HG03521 (cell line): ENCODE results near the gene SLC36A3.
"Not testable (repeated sequence)": the region's sequence is repeated elsewhere in the genome, so short reads cannot be mapped to it uniquely, and the experiment has no call there.

ENCODE experiments used
- ATAC-seq: cut with Tn5 transposase; IDR thresholded peaks from one replicate; pipeline ENCODE4 v1.9.1; 2021; ENCODE audit warnings: mild to moderate bottlenecking, moderate library complexity; ENCODE audit not compliant: unreplicated experiment

Gene SLC36A3

DNA sequence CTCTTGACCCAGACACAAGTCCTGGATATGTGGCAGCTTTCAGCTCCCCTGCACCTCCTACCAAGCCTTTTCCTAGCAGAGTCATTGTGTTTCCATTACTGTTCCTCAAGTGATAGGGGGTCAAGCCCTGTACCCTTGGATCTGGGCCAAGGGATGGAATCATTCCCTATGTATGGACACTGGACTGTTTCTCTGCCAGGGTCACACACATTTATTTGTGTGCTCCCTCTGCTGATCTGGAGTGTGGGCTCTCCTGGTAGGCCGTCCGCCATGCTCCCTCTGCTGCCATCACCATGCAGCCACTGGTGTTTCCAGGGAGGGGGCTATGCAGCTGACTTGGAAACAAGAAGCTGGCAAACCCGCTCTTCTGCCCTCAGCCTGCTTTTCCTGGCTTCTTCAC, 41.0 kb downstream of the SLC36A3 start:
- no peak for ATAC-seq

- ATAC-seq = no peak
Measured at GRCh38 chr5:151259931-151260330, 43.6 kb downstream of the SLC36A3 start.

DNA sequence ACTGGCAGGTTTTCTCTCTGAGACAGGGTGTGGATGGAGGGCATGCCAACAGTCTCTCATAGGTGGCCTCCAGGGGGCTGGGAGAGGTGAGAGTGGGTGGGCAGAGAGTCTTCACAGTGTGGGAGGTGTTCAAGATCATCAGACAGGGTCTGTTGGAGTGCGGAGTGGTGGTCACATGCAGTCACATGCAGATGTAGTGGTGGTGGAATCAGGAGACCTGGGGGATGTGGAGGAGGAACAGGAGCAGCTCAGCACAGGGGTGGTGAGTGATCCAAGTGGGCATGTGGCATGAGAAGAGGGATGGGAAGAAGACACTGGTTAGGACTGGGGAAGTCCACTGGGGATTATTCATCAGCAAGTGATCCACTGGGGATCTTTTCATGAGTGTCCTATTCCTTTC, 44.8 kb downstream of the SLC36A3 start:
- ATAC-seq = no peak

- ATAC-seq = no peak
Measured at GRCh38 chr5:151258201-151258611, 45.4 kb downstream of the SLC36A3 start.

DNA sequence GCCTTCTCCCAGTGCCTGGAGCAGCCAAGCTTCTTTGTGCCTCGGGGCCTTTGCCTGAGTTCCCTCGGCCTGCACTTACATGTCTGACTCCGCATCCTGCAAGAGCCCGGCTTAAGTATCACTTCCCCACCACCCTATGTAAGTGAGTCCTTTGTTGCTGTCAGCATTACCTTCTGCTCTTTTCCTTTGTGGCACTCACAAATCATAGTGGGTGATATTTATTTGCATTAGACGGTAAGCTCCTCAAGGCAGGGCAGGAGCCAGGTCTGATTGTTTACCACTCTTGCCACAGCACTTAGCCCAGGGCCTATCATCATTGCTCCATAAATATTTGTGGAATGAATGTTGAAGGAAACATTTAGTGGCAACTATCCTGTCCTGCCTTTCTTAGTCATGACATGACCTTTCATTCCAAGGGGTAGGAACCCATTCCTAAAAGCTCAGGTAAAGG, 45.8 kb downstream of the SLC36A3 start:
- no peak for ATAC-seq

- peak; percentile 43 for ATAC-seq
Measured at GRCh38 chr5:151255621-151256286, 47.8 kb downstream of the SLC36A3 start.

DNA sequence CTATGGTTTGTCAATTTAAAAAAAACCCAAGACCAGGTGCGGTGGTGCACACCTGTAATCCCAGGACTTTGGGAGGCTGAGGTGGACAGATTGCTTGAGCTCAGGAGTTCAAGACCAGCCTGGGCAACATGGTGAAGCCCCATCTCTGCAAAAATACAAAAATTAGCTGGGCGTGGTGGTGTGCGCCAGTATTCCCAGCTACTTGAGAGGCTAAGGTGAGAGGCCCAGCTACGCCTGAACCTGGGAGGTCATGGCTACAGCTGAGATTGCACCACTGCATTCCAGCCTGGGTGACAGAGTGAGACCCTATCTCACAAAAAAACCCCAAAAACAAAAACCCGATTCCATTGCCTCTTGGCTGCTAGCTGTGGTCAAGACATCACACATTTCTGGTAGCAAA, 48.6 kb downstream of the SLC36A3 start:
- ATAC-seq = not testable (repeated sequence)

DNA sequence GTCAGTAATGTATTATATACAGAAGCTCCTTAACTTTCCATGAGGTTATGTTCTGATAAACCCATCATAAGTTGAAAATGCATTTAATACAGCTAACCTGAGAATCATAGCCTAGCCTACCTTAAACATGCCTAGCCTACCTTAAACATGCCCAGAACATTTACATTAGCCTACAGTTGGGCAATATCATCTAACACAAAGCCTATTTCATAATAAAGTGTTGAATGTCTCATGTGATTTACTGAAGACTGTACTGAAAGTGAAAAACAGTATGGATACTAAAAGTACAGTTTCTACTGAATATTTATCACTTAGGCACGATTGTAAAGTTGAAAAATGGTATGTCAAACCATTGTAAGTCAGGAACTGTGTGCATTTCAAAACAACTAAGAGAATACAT, 49.0 kb downstream of the SLC36A3 start:
- no peak for ATAC-seq

- no peak for ATAC-seq
Measured at GRCh38 chr5:151253605-151253950, 50.0 kb downstream of the SLC36A3 start.

DNA sequence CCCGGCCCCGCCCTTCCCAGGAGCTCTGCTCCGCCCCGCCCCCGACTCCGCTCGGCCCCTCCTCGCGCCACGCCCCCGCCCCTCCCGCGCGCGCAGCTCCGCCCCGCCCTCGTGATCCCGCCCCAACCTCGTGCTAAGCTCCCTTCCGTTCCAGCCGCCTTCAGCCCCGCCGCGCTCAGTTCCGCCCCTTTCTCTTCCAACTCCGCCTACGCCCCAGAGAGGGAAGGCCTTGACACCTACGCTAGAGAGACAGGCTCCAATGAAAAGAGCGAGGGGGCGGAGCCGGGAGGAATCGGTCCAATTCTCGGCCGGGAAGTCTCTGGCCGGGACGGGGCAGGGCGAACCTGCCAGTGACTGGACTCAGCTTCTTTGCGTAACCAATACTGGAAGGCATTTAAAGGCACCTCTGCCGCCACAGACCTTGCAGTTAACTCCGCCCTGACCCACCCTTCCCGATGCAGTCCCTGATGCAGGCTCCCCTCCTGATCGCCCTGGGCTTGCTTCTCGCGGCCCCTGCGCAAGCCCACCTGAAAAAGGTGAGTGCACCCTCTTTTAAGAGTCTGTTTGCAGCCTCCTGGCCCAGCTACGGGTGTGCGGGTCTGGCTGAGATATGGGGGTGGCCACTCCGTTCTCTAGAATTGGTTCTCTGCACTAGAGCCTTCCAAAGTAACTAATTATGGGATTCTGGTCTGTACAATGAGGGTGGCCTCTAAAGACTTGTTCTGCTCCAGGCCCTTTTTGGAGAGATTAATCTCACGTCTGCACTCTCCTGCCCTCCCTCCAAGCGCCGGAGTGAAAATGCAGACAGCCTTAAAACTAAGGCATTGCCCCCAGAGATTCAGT, 50.6 kb downstream of the SLC36A3 start, which contains the start of gene GM2A:
TSS of gene GM2A (plus strand) at position 424 of the 843 bp plus-strand sequence. CDS start at position 456, 32 bp downstream.
- peak; percentile 76 for ATAC-seq

DNA sequence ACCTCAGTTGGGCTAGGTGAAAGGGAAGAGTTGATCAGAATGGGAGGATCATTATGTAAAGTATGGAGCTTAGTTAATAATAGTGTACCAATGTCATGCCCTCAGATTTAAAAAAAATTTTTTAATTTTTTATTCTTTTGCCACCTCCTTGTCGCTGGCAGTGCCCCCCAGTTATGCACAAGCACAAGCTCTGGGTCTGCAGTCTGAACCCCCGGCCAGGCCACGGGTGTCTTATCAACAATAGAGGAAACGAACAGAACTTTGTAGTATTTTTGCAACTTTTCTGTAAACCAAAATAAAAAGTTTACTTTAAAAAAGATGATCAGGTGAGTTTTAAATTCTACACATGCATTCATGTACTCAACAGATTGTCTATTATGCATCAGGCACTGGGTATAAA, 51.9 kb downstream of the SLC36A3 start:
- ATAC-seq = no peak

- ATAC-seq = no peak
Measured at GRCh38 chr5:151251001-151251551, 52.5 kb downstream of the SLC36A3 start.

GRCh38 chr5:151250346-151251000, 53.1 kb downstream of the SLC36A3 start:
- ATAC-seq = no peak

DNA sequence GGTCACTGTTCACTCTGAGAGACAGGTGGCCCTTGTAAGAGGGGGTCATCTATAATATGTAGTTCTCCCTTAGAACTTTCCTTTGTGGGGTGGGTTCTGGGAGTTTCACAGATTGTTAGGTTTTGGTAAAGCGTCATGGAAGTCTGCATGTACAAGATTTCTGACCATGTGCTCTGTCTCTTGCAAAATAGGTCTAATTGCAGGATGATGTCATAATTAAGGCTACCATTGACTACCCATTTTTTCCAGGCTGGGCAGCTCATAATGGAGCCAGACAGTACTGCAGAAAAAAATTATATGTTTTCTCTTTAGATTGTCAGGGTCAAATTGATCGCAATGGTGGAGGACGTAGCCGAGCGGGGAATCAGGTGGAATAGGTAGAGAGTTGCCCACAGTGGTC, 54.3 kb downstream of the SLC36A3 start:
- ATAC-seq = no peak

- ATAC-seq = no peak
Measured at GRCh38 chr5:151248651-151249050, 54.9 kb downstream of the SLC36A3 start.

DNA sequence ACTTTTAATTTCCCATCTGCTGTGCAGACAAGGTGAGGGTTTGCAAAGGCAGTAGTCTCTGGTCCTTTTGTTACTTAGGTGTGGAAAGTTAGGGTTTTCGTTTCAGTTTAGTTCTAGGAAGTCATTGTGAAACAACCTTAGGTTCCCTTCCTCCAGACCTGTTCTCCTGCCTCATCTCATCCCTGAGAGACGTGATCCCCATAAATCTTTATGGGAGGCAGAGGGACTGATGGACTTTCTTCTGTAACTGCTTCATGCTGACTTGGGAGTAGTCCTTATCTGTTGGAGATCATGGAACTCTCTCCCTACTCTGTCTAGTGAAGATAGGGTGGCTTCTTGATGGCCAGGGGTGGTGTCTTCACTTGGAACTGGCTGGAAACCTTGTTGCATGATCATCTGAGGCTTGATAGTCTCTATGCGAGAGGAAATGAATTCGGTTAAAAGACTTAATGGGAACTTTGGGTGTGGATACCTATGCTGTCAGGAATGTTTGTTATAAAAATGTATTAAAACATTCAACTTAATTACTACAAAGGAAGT, 57.8 kb downstream of the SLC36A3 start:
- no peak for ATAC-seq

GRCh38 chr5:151244206-151244605, 59.4 kb downstream of the SLC36A3 start:
- ATAC-seq = no peak

- ATAC-seq = no peak
Measured at GRCh38 chr5:151243564-151243963, 60.0 kb downstream of the SLC36A3 start.

GRCh38 chr5:151243127-151243526, 60.4 kb downstream of the SLC36A3 start:
- ATAC-seq = no peak

- ATAC-seq = no peak
Measured at GRCh38 chr5:151240924-151241635, 62.5 kb downstream of the SLC36A3 start.
